ENCODE results near the gene ATL1. TPM values are rescaled to one million over a fixed set of nuclear protein-coding genes. Genes with fewer than 3 reads are reported as not detected.
"Not testable (repeated sequence)": the region's sequence is repeated elsewhere in the genome, so short reads cannot be mapped to it uniquely, and the experiment has no call there.

The ATL1 gene
- total and polyA plus RNA-seq, 2 donors, result 1.5 to 2.6 TPM

- H3K4me3 ChIP-seq (ENCODE audit: low read length in 2 of 2), result no peak overlapping the region
- WGBS, result 94% methylated on average over 3 of the region's 3 CpGs
- H3K27me3 ChIP-seq (ENCODE audit: control insufficient read depth in 2 of 2, insufficient read depth in 1 of 2, low read length in 1 of 2), result no peaks in the 10 kb centered on the region
- no peak for DNase-seq (ENCODE audit: low read depth in 6 of 9, low spot score in 9 of 9)
- no peaks in the 10 kb centered on the region for H3K36me3 ChIP-seq (ENCODE audit: control insufficient read depth in 2 of 2, insufficient read depth in 2 of 2, low read length in 1 of 2)
- no peaks in the 10 kb centered on the region for H3K9me3 ChIP-seq (ENCODE audit: control insufficient read depth in 2 of 2, insufficient read depth in 1 of 2, low read length in 1 of 2)
- H3K4me1 ChIP-seq (ENCODE audit: control insufficient read depth in 2 of 2, insufficient read depth in 2 of 2, low read length in 2 of 2), result no peaks in the 10 kb centered on the region
- no peak overlapping the region for H3K27ac ChIP-seq (ENCODE audit: low read depth in 1 of 2, low read length in 1 of 2)
Measured at GRCh38 chr14:50545618-50546017, 14.3 kb upstream of the ATL1 start.

GRCh38 chr14:50550294-50550693, 9.7 kb upstream of the ATL1 start:
- H3K27me3 ChIP-seq (ENCODE audit: control insufficient read depth in 2 of 2, insufficient read depth in 1 of 2, low read length in 1 of 2), result peaks cover 0 to 3% of the 10 kb centered on the region in 2 donors
- no peak overlapping the region for H3K4me3 ChIP-seq (ENCODE audit: low read length in 2 of 2)
- H3K36me3 ChIP-seq (ENCODE audit: control insufficient read depth in 2 of 2, insufficient read depth in 2 of 2, low read length in 1 of 2), result no peaks in the 10 kb centered on the region
- WGBS, result 100% methylated on average over 1 of the region's 1 CpG
- H3K9me3 ChIP-seq (ENCODE audit: control insufficient read depth in 2 of 2, insufficient read depth in 1 of 2, low read length in 1 of 2), result no peaks in the 10 kb centered on the region
- no peaks in the 10 kb centered on the region for H3K4me1 ChIP-seq (ENCODE audit: control insufficient read depth in 2 of 2, insufficient read depth in 2 of 2, low read length in 2 of 2)
- no peak overlapping the region for H3K27ac ChIP-seq (ENCODE audit: low read depth in 1 of 2, low read length in 1 of 2)
- DNase-seq (ENCODE audit: low read depth in 6 of 9, low spot score in 9 of 9), result no peak

GRCh38 chr14:50551877-50552276, 8.1 kb upstream of the ATL1 start:
- no peaks in the 10 kb centered on the region for H3K4me1 ChIP-seq (ENCODE audit: control insufficient read depth in 2 of 2, insufficient read depth in 2 of 2, low read length in 2 of 2)
- no peak for DNase-seq (ENCODE audit: low read depth in 6 of 9, low spot score in 9 of 9)
- H3K27me3 ChIP-seq (ENCODE audit: control insufficient read depth in 2 of 2, insufficient read depth in 1 of 2, low read length in 1 of 2), result peaks cover 0 to 3% of the 10 kb centered on the region in 2 donors
- H3K4me3 ChIP-seq (ENCODE audit: low read length in 2 of 2), result no peak overlapping the region
- 30% methylated on average over 3 of the region's 3 CpGs for WGBS
- no peaks in the 10 kb centered on the region for H3K9me3 ChIP-seq (ENCODE audit: control insufficient read depth in 2 of 2, insufficient read depth in 1 of 2, low read length in 1 of 2)
- H3K27ac ChIP-seq (ENCODE audit: low read depth in 1 of 2, low read length in 1 of 2), result no peak overlapping the region
- H3K36me3 ChIP-seq (ENCODE audit: control insufficient read depth in 2 of 2, insufficient read depth in 2 of 2, low read length in 1 of 2), result no peaks in the 10 kb centered on the region

GRCh38 chr14:50552796-50553195, 7.1 kb upstream of the ATL1 start:
- not testable (repeated sequence) for H3K27ac ChIP-seq (ENCODE audit: low read depth in 1 of 2, low read length in 1 of 2); H3K27me3 ChIP-seq (ENCODE audit: control insufficient read depth in 2 of 2, insufficient read depth in 1 of 2, low read length in 1 of 2); H3K4me1 ChIP-seq (ENCODE audit: control insufficient read depth in 2 of 2, insufficient read depth in 2 of 2, low read length in 2 of 2); H3K4me3 ChIP-seq (ENCODE audit: low read length in 2 of 2); H3K9me3 ChIP-seq (ENCODE audit: control insufficient read depth in 2 of 2, insufficient read depth in 1 of 2, low read length in 1 of 2); H3K36me3 ChIP-seq (ENCODE audit: control insufficient read depth in 2 of 2, insufficient read depth in 2 of 2, low read length in 1 of 2)
- WGBS, result 59% methylated on average over 3 of the region's 3 CpGs
- DNase-seq (ENCODE audit: low read depth in 6 of 9, low spot score in 9 of 9), result peak in 1 of 9 donors; percentile 39

- peaks cover 4 to 11% of the 10 kb centered on the region in 2 donors for H3K4me1 ChIP-seq (ENCODE audit: control insufficient read depth in 2 of 2, insufficient read depth in 2 of 2, low read length in 2 of 2)
Measured at GRCh38 chr14:50560931-50561285, 963 bp downstream of the ATL1 start.

GRCh38 chr14:50562841-50563240, 2.9 kb downstream of the ATL1 start:
- Histone ChIP-seq H3K27me3 (ENCODE audit: control insufficient read depth in 2 of 2, insufficient read depth in 1 of 2, low read length in 1 of 2) (peaks cover 0 to 23% of the 10 kb centered on the region in 2 donors), H3K27ac (ENCODE audit: low read depth in 1 of 2, low read length in 1 of 2) (no peak overlapping the region), H3K4me1 (ENCODE audit: control insufficient read depth in 2 of 2, insufficient read depth in 2 of 2, low read length in 2 of 2) (peaks cover 4 to 11% of the 10 kb centered on the region in 2 donors), H3K9me3 (ENCODE audit: control insufficient read depth in 2 of 2, insufficient read depth in 1 of 2, low read length in 1 of 2) (no peaks in the 10 kb centered on the region), H3K36me3 (ENCODE audit: control insufficient read depth in 2 of 2, insufficient read depth in 2 of 2, low read length in 1 of 2) (no peaks in the 10 kb centered on the region), H3K4me3 (ENCODE audit: low read length in 2 of 2) (no peak overlapping the region)
- DNase-seq (ENCODE audit: low read depth in 6 of 9, low spot score in 9 of 9), result no peak
- 94% methylated on average over 1 of the region's 1 CpG for WGBS

More at GRCh38 chr14:50560931-50561285, 963 bp downstream of the ATL1 start:
- Histone ChIP-seq H3K27me3 (ENCODE audit: control insufficient read depth in 2 of 2, insufficient read depth in 1 of 2, low read length in 1 of 2) (peaks cover 0 to 23% of the 10 kb centered on the region in 2 donors), H3K4me3 (ENCODE audit: low read length in 2 of 2) (peak overlapping the region; percentile 43 to 71), H3K27ac (ENCODE audit: low read depth in 1 of 2, low read length in 1 of 2) (no peak overlapping the region), H3K36me3 (ENCODE audit: control insufficient read depth in 2 of 2, insufficient read depth in 2 of 2, low read length in 1 of 2) (no peaks in the 10 kb centered on the region), H3K9me3 (ENCODE audit: control insufficient read depth in 2 of 2, insufficient read depth in 1 of 2, low read length in 1 of 2) (no peaks in the 10 kb centered on the region)
- DNase-seq (ENCODE audit: low read depth in 6 of 9, low spot score in 9 of 9), result peak in 8 of 9 donors; percentile 4 to 46 (median 12)
- WGBS, result under 1% methylated on average over 21 of the region's 21 CpGs

- no peaks in the 10 kb centered on the region for H3K9me3 ChIP-seq (ENCODE audit: control insufficient read depth in 2 of 2, insufficient read depth in 1 of 2, low read length in 1 of 2)
- H3K27me3 ChIP-seq (ENCODE audit: control insufficient read depth in 2 of 2, insufficient read depth in 1 of 2, low read length in 1 of 2), result no peaks in the 10 kb centered on the region
- no peak overlapping the region for H3K27ac ChIP-seq (ENCODE audit: low read depth in 1 of 2, low read length in 1 of 2)
- H3K36me3 ChIP-seq (ENCODE audit: control insufficient read depth in 2 of 2, insufficient read depth in 2 of 2, low read length in 1 of 2), result no peaks in the 10 kb centered on the region
- no peaks in the 10 kb centered on the region for H3K4me1 ChIP-seq (ENCODE audit: control insufficient read depth in 2 of 2, insufficient read depth in 2 of 2, low read length in 2 of 2)
- no peak for DNase-seq (ENCODE audit: low read depth in 6 of 9, low spot score in 9 of 9)
- H3K4me3 ChIP-seq (ENCODE audit: low read length in 2 of 2), result no peak overlapping the region
Measured at GRCh38 chr14:50569714-50570274, 9.8 kb downstream of the ATL1 start.

GRCh38 chr14:50573862-50574261, 13.9 kb downstream of the ATL1 start:
- Histone ChIP-seq H3K9me3 (ENCODE audit: control insufficient read depth in 2 of 2, insufficient read depth in 1 of 2, low read length in 1 of 2) (no peaks in the 10 kb centered on the region), H3K27ac (ENCODE audit: low read depth in 1 of 2, low read length in 1 of 2) (no peak overlapping the region), H3K4me3 (ENCODE audit: low read length in 2 of 2) (no peak overlapping the region), H3K27me3 (ENCODE audit: control insufficient read depth in 2 of 2, insufficient read depth in 1 of 2, low read length in 1 of 2) (no peaks in the 10 kb centered on the region), H3K4me1 (ENCODE audit: control insufficient read depth in 2 of 2, insufficient read depth in 2 of 2, low read length in 2 of 2) (no peaks in the 10 kb centered on the region), H3K36me3 (ENCODE audit: control insufficient read depth in 2 of 2, insufficient read depth in 2 of 2, low read length in 1 of 2) (no peaks in the 10 kb centered on the region)
- WGBS, result 98% methylated on average over 2 of the region's 2 CpGs
- no peak for DNase-seq (ENCODE audit: low read depth in 6 of 9, low spot score in 9 of 9)

GRCh38 chr14:50575769-50576168, 15.8 kb downstream of the ATL1 start:
- no peaks in the 10 kb centered on the region for H3K4me1 ChIP-seq (ENCODE audit: control insufficient read depth in 2 of 2, insufficient read depth in 2 of 2, low read length in 2 of 2)
- no peak overlapping the region for H3K27ac ChIP-seq (ENCODE audit: low read depth in 1 of 2, low read length in 1 of 2)
- H3K36me3 ChIP-seq (ENCODE audit: control insufficient read depth in 2 of 2, insufficient read depth in 2 of 2, low read length in 1 of 2), result no peaks in the 10 kb centered on the region
- no peaks in the 10 kb centered on the region for H3K27me3 ChIP-seq (ENCODE audit: control insufficient read depth in 2 of 2, insufficient read depth in 1 of 2, low read length in 1 of 2)
- no peaks in the 10 kb centered on the region for H3K9me3 ChIP-seq (ENCODE audit: control insufficient read depth in 2 of 2, insufficient read depth in 1 of 2, low read length in 1 of 2)
- DNase-seq (ENCODE audit: low read depth in 6 of 9, low spot score in 9 of 9), result no peak
- H3K4me3 ChIP-seq (ENCODE audit: low read length in 2 of 2), result no peak overlapping the region

- Histone ChIP-seq H3K27ac (ENCODE audit: low read depth in 1 of 2, low read length in 1 of 2) (no peak overlapping the region), H3K9me3 (ENCODE audit: control insufficient read depth in 2 of 2, insufficient read depth in 1 of 2, low read length in 1 of 2) (no peaks in the 10 kb centered on the region), H3K27me3 (ENCODE audit: control insufficient read depth in 2 of 2, insufficient read depth in 1 of 2, low read length in 1 of 2) (no peaks in the 10 kb centered on the region), H3K36me3 (ENCODE audit: control insufficient read depth in 2 of 2, insufficient read depth in 2 of 2, low read length in 1 of 2) (no peaks in the 10 kb centered on the region), H3K4me3 (ENCODE audit: low read length in 2 of 2) (no peak overlapping the region), H3K4me1 (ENCODE audit: control insufficient read depth in 2 of 2, insufficient read depth in 2 of 2, low read length in 2 of 2) (no peaks in the 10 kb centered on the region)
- no peak for DNase-seq (ENCODE audit: low read depth in 6 of 9, low spot score in 9 of 9)
Measured at GRCh38 chr14:50577982-50578381, 18.0 kb downstream of the ATL1 start.
